Measurements from ENCODE around the gene ANKRD27.

ANKRD27 gene

GRCh38 chr19:32563761-32564160 lies 111.2 kb downstream of the ANKRD27 start:
- TF ChIP-seq CTCF (IDR thresholded peaks at IDR 0.05; ENCODE audit: low read depth, low read length): no peak
- no peak overlapping the region for H3K4me3 ChIP-seq (ENCODE audit: low read depth, low read length)

GRCh38 chr19:32558607-32559228 lies 116.3 kb downstream of the ANKRD27 start:
- no peak overlapping the region for H3K4me3 ChIP-seq (ENCODE audit: low read depth, low read length)

GRCh38 chr19:32555786-32556185 lies 119.2 kb downstream of the ANKRD27 start:
- no peak overlapping the region for H3K4me3 ChIP-seq (ENCODE audit: low read depth, low read length)

More at GRCh38 chr19:32558607-32559228, 116.3 kb downstream of the ANKRD27 start:
- TF ChIP-seq CTCF (IDR thresholded peaks at IDR 0.05; ENCODE audit: low read depth, low read length): no peak

GRCh38 chr19:32550666-32551065 lies 124.3 kb downstream of the ANKRD27 start:
- TF ChIP-seq CTCF (IDR thresholded peaks at IDR 0.05; ENCODE audit: low read depth, low read length): no peak
- no peak overlapping the region for H3K4me3 ChIP-seq (ENCODE audit: low read depth, low read length)

More at GRCh38 chr19:32555786-32556185, 119.2 kb downstream of the ANKRD27 start:
- TF ChIP-seq CTCF (IDR thresholded peaks at IDR 0.05; ENCODE audit: low read depth, low read length): no peak
